Trophoblast cell (in vitro differentiated cells and primary cell): ENCODE data around the gene HBA1.

Experiments
- DNase-seq, 2 donors: peaks; one replicate each; pipeline ENCODE4 v3.0.0-alpha.2; 2016
- H2AFZ ChIP-seq: 2 replicates; pipeline ENCODE4 v1.6.1; 2013; ENCODE audit warnings: low read length, moderate library complexity, mild to moderate bottlenecking; ENCODE audit not compliant: insufficient read depth, poor library complexity
- H2AK5ac ChIP-seq: 2 replicates; pipeline ENCODE4 v1.6.1; 2013; ENCODE audit warnings: mild to moderate bottlenecking, low read length
- H2BK120ac ChIP-seq: 2 replicates; pipeline ENCODE4 v1.6.1; 2013; ENCODE audit warnings: low read length, mild to moderate bottlenecking, moderate library complexity; ENCODE audit not compliant: insufficient read depth, poor library complexity
- H2BK12ac ChIP-seq: 2 replicates; pipeline ENCODE4 v1.6.1; 2013; ENCODE audit warnings: mild to moderate bottlenecking, low read length, moderate library complexity
- H2BK5ac ChIP-seq: 2 replicates; pipeline ENCODE4 v1.6.1; 2013; ENCODE audit warnings: low read length, low read depth, moderate library complexity, mild to moderate bottlenecking; ENCODE audit not compliant: poor library complexity
- H3K14ac ChIP-seq: 2 replicates; pipeline ENCODE4 v1.6.1; 2013; ENCODE audit warnings: mild to moderate bottlenecking, low read length
- H3K18ac ChIP-seq: 2 replicates; pipeline ENCODE4 v1.6.1; 2013; ENCODE audit warnings: mild to moderate bottlenecking, low read length
- H3K23ac ChIP-seq: 2 replicates; pipeline ENCODE4 v1.6.1; 2013; ENCODE audit warnings: low read length
- H3K27ac ChIP-seq: 2 replicates; pipeline ENCODE4 v1.5.1; 2013; ENCODE audit warnings: low read depth, mild to moderate bottlenecking, inconsistent platforms, low read length, moderate library complexity
- H3K27me3 ChIP-seq: 2 replicates; pipeline ENCODE4 v1.6.1; 2013; ENCODE audit warnings: inconsistent platforms, mild to moderate bottlenecking, low read length, moderate library complexity; ENCODE audit not compliant: insufficient read depth
- H3K36me3 ChIP-seq, 2 experiments: 1 replicate in 1 of 2; 2 replicates in 1 of 2; pipeline ENCODE4 v1.6.1; 2013; ENCODE audit warnings: low read length in 2 of 2, mild to moderate bottlenecking in 2 of 2, moderate library complexity in 1 of 2; ENCODE audit not compliant: insufficient read depth in 2 of 2, control insufficient read depth in 1 of 2
- H3K4ac ChIP-seq: 2 replicates; pipeline ENCODE4 v1.6.1; 2013; ENCODE audit warnings: low read depth, mild to moderate bottlenecking, low read length, moderate library complexity
- H3K4me1 ChIP-seq, 2 experiments: 1 replicate in 1 of 2; 2 replicates in 1 of 2; pipeline ENCODE4 v1.6.1; 2013; ENCODE audit warnings: low read length in 2 of 2, mild to moderate bottlenecking in 2 of 2, moderate library complexity in 1 of 2; ENCODE audit not compliant: insufficient read depth in 2 of 2, control insufficient read depth in 1 of 2
- H3K4me2 ChIP-seq: 2 replicates; pipeline ENCODE4 v1.6.1; 2013; ENCODE audit warnings: inconsistent platforms, mild to moderate bottlenecking, low read length, moderate library complexity
- H3K4me3 ChIP-seq: 2 replicates; pipeline ENCODE4 v1.5.1; 2013; ENCODE audit warnings: mild to moderate bottlenecking, low read depth, low read length, inconsistent platforms
- H3K79me1 ChIP-seq: one replicate; pipeline ENCODE4 v1.6.1; 2013; ENCODE audit warnings: low read length
- H3K79me2 ChIP-seq: 2 replicates; pipeline ENCODE4 v1.6.1; 2013; ENCODE audit warnings: low read length, mild to moderate bottlenecking; ENCODE audit not compliant: control insufficient read depth, insufficient read depth, poor library complexity
- H3K9ac ChIP-seq: 2 replicates; pipeline ENCODE4 v1.6.1; 2013; ENCODE audit warnings: mild to moderate bottlenecking, low read length
- H3K9me3 ChIP-seq: 2 replicates; pipeline ENCODE4 v1.6.1; 2013; ENCODE audit warnings: low read depth, mild to moderate bottlenecking, control low read depth, inconsistent platforms, low read length; ENCODE audit not compliant: insufficient read depth
- H4K12ac ChIP-seq: 2 replicates; pipeline ENCODE4 v1.6.1; 2013; ENCODE audit warnings: low read depth, mild to moderate bottlenecking, low read length, moderate library complexity
- H4K8ac ChIP-seq: 2 replicates; pipeline ENCODE4 v1.6.1; 2013; ENCODE audit warnings: low read depth, mild to moderate bottlenecking, low read length, moderate library complexity
- H4K91ac ChIP-seq: one replicate; pipeline ENCODE4 v1.6.1; 2013; ENCODE audit warnings: low read depth, mild to moderate bottlenecking, low read length, moderate library complexity
- WGBS: extraction: QIAGEN DNeasy Blood & Tissue Kit; methylation state at CpG from one replicate; pipeline ENCODE4 v1.1.7; 2013; ENCODE audit warnings: missing lambda C conversion rate; ENCODE audit not compliant: insufficient read length, insufficient coverage; ENCODE audit errors: extremely low coverage; 5-methylcytosine and 5-hydroxymethylcytosine counted together

HBA1 gene

GRCh38 chr16:192686-193085 lies 16.2 kb downstream of the HBA1 start:
- Histone ChIP-seq H3K14ac (no peak overlapping the region), H3K27me3 (no peaks in the 10 kb centered on the region), H2BK120ac (no peak overlapping the region), H3K18ac (no peak overlapping the region), H3K23ac (no peak overlapping the region), H3K4ac (no peak overlapping the region), H3K27ac (no peak overlapping the region), H3K9ac (peak overlapping the region; percentile 33), H3K79me2 (no peaks in the 10 kb centered on the region), H3K36me3 (peaks cover 85 to 87% of the 10 kb centered on the region in 2 experiments), H3K4me1 (no peaks in the 10 kb centered on the region), H4K8ac (no peak overlapping the region), H2BK12ac (no peak overlapping the region), H2AFZ (no peak overlapping the region), H3K9me3 (no peaks in the 10 kb centered on the region), H3K4me2 (no peak overlapping the region), H4K91ac (no peak overlapping the region), H4K12ac (no peak overlapping the region), H3K79me1 (no peaks in the 10 kb centered on the region), H2AK5ac (no peak overlapping the region), H2BK5ac (no peak overlapping the region), H3K4me3 (no peak overlapping the region)
- WGBS, result no CpG with 5 or more reads among the region's 11 CpGs
- DNase-seq, result peak; percentile 77 to 83

DNA sequence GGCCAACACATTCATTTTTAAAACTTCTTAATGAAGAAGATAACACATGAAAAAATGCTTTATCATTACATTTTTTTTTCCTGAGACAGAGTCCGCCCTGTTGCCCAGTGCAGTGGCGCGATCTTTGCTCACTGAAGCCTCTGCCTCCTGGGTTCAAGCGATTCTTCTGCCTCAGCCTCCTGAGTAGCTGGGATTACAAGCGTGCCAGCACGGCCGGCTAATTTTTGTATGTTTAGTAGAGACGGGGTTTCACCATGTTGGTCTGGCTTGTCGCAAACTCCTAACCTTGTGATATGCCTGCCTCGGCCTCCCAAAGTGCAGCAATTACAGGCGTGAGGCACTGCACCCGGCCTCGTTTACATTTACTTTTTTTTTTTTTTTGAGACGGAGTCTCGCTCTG lies 17.0 kb downstream of the HBA1 start:
- Histone ChIP-seq H3K4me3 (no peak overlapping the region), H3K18ac (no peak overlapping the region), H3K36me3 (peaks cover 87 to 90% of the 10 kb centered on the region in 2 experiments), H4K91ac (no peak overlapping the region), H3K27me3 (no peaks in the 10 kb centered on the region), H3K23ac (no peak overlapping the region), H2BK12ac (no peak overlapping the region), H3K27ac (no peak overlapping the region), H3K4me1 (no peaks in the 10 kb centered on the region), H2BK120ac (no peak overlapping the region), H3K9ac (no peak overlapping the region), H4K12ac (no peak overlapping the region), H3K79me2 (no peaks in the 10 kb centered on the region), H2AK5ac (no peak overlapping the region), H3K4me2 (no peak overlapping the region), H3K14ac (no peak overlapping the region), H3K4ac (no peak overlapping the region), H4K8ac (no peak overlapping the region), H3K79me1 (no peaks in the 10 kb centered on the region), H2AFZ (no peak overlapping the region), H3K9me3 (no peaks in the 10 kb centered on the region), H2BK5ac (no peak overlapping the region)
- peak; percentile 86 to 88 for DNase-seq
- WGBS, result no CpG with 5 or more reads among the region's 15 CpGs

DNA sequence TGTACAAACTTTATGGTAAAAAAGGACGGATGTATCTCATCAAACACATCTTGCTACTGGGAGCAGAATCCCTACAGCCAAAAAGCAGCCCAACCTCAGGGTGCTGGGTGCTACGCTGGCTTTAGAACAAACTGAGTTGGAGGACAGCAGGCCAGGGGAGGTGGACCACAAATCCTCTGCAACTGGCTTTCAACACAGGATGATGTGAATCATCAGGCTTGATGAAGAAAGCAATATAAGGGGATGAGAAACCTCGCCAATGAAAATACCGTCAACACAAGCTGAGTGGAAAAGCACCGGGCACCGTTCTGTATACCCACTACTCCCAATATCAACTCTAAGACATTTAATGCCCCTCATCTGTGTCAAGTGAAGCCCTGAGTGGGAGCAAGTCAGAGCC lies 18.0 kb downstream of the HBA1 start:
- Histone ChIP-seq H3K4me1 (no peaks in the 10 kb centered on the region), H3K36me3 (peaks cover 87 to 88% of the 10 kb centered on the region in 2 experiments), H3K4ac (no peak overlapping the region), H2BK12ac (no peak overlapping the region), H3K4me3 (no peak overlapping the region), H2AK5ac (no peak overlapping the region), H4K8ac (no peak overlapping the region), H3K14ac (no peak overlapping the region), H2BK120ac (no peak overlapping the region), H4K91ac (no peak overlapping the region), H3K9ac (no peak overlapping the region), H2BK5ac (no peak overlapping the region), H3K4me2 (no peak overlapping the region), H4K12ac (no peak overlapping the region), H3K79me2 (no peaks in the 10 kb centered on the region), H2AFZ (no peak overlapping the region), H3K79me1 (no peaks in the 10 kb centered on the region), H3K23ac (no peak overlapping the region), H3K27ac (no peak overlapping the region), H3K27me3 (no peaks in the 10 kb centered on the region), H3K9me3 (no peaks in the 10 kb centered on the region), H3K18ac (no peak overlapping the region)
- DNase-seq, result no peak
- no CpG with 5 or more reads among the region's 6 CpGs for WGBS

DNA sequence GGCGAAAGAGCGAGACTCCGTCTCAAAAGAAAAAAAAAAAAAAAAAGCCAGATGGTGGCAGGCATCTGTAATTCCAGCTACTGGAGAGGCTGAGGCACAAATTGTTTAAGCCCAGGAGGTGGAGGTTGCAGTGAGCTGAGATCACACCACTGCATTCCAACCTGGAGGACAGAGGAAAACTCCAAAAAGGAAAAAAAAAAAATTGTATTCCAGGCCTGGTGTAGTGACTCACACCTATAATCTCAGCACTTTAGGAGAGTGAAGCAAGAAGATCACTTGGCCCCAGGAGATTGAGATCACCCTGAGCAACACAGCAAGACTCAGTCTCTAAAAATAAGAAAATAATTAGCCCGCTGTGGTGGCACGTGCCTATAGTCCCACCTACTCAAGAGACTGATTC lies 23.9 kb downstream of the HBA1 start:
- H2BK5ac ChIP-seq, result no peak overlapping the region
- no peaks in the 10 kb centered on the region for H3K27me3 ChIP-seq

More for the DNA sequence above, 23.9 kb downstream of the HBA1 start:
- no peak overlapping the region for H3K14ac ChIP-seq
- peak overlapping the region; percentile 65 for H3K27ac ChIP-seq
- DNase-seq, result peak; percentile 83 to 95
- H3K23ac ChIP-seq, result no peak overlapping the region
- H4K12ac ChIP-seq, result no peak overlapping the region
- no peak overlapping the region for H3K4ac ChIP-seq
- H3K79me1 ChIP-seq, result peaks cover 3% of the 10 kb centered on the region
- no peaks in the 10 kb centered on the region for H3K9me3 ChIP-seq
- no peak overlapping the region for H2BK120ac ChIP-seq
- no peak overlapping the region for H3K18ac ChIP-seq
- WGBS, result no CpG with 5 or more reads among the region's 5 CpGs
- H3K79me2 ChIP-seq, result no peaks in the 10 kb centered on the region
- no peak overlapping the region for H3K4me3 ChIP-seq
- H4K8ac ChIP-seq, result no peak overlapping the region
- no peak overlapping the region for H2AK5ac ChIP-seq
- no peak overlapping the region for H4K91ac ChIP-seq
- H2BK12ac ChIP-seq, result no peak overlapping the region
- H3K4me1 ChIP-seq, result peaks cover 3 to 5% of the 10 kb centered on the region in 2 experiments
- peaks cover 54 to 64% of the 10 kb centered on the region in 2 experiments for H3K36me3 ChIP-seq
- peak overlapping the region; percentile 13 for H3K4me2 ChIP-seq
- no peak overlapping the region for H2AFZ ChIP-seq
- H3K9ac ChIP-seq, result no peak overlapping the region
